ENCODE results near the gene EDNRA. TPM values are rescaled to one million over a fixed set of nuclear protein-coding genes. Genes with fewer than 3 reads are reported as not detected.

EDNRA gene
- total RNA-seq, 1 donor from 2014 or later: 28.3 TPM

- Histone ChIP-seq H3K27ac (peak overlapping the region; percentile 75), H3K9me3 (no peaks in the 10 kb centered on the region), H3K27me3 (peaks cover 4% of the 10 kb centered on the region), H3K4me1 (no peaks in the 10 kb centered on the region), H3K36me3 (no peaks in the 10 kb centered on the region), H3K4me3 (peak overlapping the region; percentile 58)
- intact Hi-C loops (cut with DNase I): no loop called here
- no peak for DNase-seq
- TF ChIP-seq, protein P1, sequence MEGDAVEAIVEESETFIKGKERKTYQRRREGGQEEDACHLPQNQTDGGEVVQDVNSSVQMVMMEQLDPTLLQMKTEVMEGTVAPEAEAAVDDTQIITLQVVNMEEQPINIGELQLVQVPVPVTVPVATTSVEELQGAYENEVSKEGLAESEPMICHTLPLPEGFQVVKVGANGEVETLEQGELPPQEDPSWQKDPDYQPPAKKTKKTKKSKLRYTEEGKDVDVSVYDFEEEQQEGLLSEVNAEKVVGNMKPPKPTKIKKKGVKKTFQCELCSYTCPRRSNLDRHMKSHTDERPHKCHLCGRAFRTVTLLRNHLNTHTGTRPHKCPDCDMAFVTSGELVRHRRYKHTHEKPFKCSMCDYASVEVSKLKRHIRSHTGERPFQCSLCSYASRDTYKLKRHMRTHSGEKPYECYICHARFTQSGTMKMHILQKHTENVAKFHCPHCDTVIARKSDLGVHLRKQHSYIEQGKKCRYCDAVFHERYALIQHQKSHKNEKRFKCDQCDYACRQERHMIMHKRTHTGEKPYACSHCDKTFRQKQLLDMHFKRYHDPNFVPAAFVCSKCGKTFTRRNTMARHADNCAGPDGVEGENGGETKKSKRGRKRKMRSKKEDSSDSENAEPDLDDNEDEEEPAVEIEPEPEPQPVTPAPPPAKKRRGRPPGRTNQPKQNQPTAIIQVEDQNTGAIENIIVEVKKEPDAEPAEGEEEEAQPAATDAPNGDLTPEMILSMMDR (IDR thresholded peaks at IDR 0.05): no peak
- no peak for ATAC-seq
These were observed 401 bp upstream of the EDNRA start for GRCh38 chr4:147480502-147480890.

- ATAC-seq: peak; percentile 38
- peak overlapping the region; percentile 75 for H3K27ac ChIP-seq
These were observed 746 bp downstream of the EDNRA start for GRCh38 chr4:147481577-147482109.

DNA sequence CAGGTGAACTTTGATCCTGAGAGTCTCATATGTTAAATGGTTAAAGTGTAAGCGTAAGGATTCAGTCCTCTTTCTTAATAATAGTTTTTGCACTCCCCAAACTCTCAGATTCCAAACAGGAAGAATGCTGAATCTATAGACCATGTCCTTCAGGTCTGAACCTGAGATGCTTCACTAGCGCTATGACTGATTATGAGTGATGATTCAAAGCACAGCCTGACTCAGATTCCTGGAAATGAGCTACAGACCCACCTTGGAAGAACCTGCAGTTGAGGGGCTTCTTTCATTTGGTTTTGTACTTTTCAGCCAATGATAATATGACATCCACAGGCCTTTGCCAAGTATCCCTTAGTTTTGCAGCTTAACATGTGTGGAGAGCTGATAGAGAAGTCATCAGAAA, 1.4 kb downstream of the EDNRA start:
- intact Hi-C loops (cut with DNase I): no loop called here
- Histone ChIP-seq H3K9me3 (no peaks in the 10 kb centered on the region), H3K4me3 (peak overlapping the region; percentile 58), H3K27me3 (peaks cover 4% of the 10 kb centered on the region), H3K4me1 (no peaks in the 10 kb centered on the region), H3K36me3 (no peaks in the 10 kb centered on the region), H3K27ac (peak overlapping the region; percentile 75)
- TF ChIP-seq, protein P1 (IDR thresholded peaks at IDR 0.05): no peak
- no peak for ATAC-seq
- DNase-seq: no peak

More at GRCh38 chr4:147481577-147482109, 746 bp downstream of the EDNRA start:
- H3K36me3 ChIP-seq: no peaks in the 10 kb centered on the region
- intact Hi-C loops (cut with DNase I): no loop called here
- H3K4me3 ChIP-seq: peak overlapping the region; percentile 58
- H3K9me3 ChIP-seq: no peaks in the 10 kb centered on the region
- H3K4me1 ChIP-seq: no peaks in the 10 kb centered on the region
- TF ChIP-seq, protein P1 (IDR thresholded peaks at IDR 0.05): no peak
- DNase-seq: peak; percentile 57
- peaks cover 4% of the 10 kb centered on the region for H3K27me3 ChIP-seq

DNA sequence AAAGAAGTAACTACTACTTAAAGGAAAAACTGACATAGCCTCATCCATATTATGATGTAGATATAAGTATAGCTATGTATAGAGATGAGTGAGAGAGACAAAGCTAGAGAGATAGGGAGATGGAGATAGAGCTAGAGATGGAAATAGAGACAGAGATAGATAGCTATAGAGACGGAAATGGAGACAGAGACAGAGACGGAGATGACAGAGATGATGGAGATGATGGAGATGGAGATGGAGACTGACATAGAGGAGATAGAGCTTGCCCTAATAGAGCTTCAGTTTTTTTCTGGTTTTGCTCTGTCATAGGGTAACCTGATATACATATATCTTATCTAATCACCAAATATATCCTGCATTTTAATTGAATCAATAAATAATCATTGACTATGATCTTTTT, 4.3 kb downstream of the EDNRA start:
- Histone ChIP-seq H3K36me3 (no peaks in the 10 kb centered on the region), H3K9me3 (no peaks in the 10 kb centered on the region), H3K27me3 (peaks cover 4% of the 10 kb centered on the region), H3K4me1 (no peaks in the 10 kb centered on the region), H3K4me3 (no peak overlapping the region), H3K27ac (no peak overlapping the region)
- ATAC-seq (no peak), DNase-seq (no peak)
- intact Hi-C loops (cut with DNase I): no loop called here
- TF ChIP-seq, protein P1 (IDR thresholded peaks at IDR 0.05): no peak

DNA sequence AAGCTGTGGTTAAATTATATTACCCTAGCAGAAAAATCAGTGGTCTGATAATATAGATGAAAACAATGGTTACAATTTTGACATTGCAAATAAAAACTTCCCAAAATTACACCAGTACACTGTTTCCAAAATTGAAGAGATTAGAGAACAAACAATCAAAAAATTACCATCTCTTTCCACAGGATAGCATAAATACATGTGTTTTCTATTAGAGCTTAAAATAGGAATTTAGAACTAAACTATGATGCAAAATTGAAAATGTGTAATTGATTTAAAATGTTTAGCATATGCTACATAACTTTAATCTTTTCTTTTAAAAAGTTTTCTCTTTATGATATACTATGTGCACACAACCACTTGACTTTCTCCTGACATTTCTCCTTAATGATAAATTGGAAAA, 6.7 kb downstream of the EDNRA start:
- Histone ChIP-seq H3K27ac (no peak overlapping the region), H3K9me3 (no peaks in the 10 kb centered on the region), H3K4me3 (no peak overlapping the region), H3K4me1 (no peaks in the 10 kb centered on the region), H3K27me3 (no peaks in the 10 kb centered on the region), H3K36me3 (no peaks in the 10 kb centered on the region)
- DNase-seq: no peak
- TF ChIP-seq, protein P1 (IDR thresholded peaks at IDR 0.05): no peak
- intact Hi-C loops (cut with DNase I): no loop called here
- ATAC-seq: no peak

DNA sequence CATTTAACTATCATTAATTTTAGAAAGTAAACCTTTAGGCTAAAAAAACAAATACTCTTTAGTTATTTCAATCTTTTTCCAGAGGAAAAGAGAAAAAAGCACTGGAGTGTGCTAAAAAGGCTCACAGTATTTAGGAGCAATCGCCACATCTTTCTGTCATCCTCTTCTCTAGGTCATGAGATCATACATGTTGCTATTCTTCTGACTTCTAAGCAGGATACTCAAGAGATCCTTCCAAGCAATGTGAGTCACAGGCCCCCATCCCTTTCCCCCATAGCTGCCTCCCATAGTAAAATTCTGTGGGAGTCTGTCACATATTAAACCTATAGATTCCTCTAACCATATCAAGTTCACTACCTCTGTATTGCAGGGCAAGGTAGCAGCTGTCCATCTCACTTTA, 7.7 kb downstream of the EDNRA start:
- no peaks in the 10 kb centered on the region for H3K36me3 ChIP-seq
- no peaks in the 10 kb centered on the region for H3K9me3 ChIP-seq
- no peaks in the 10 kb centered on the region for H3K4me1 ChIP-seq
- TF ChIP-seq, protein P1 (IDR thresholded peaks at IDR 0.05): no peak
- ATAC-seq: no peak
- intact Hi-C loops (cut with DNase I): no loop called here
- no peak for DNase-seq
- no peaks in the 10 kb centered on the region for H3K27me3 ChIP-seq
- H3K4me3 ChIP-seq: no peak overlapping the region
- H3K27ac ChIP-seq: no peak overlapping the region
